ENCODE data around the gene DDC. TPM values are rescaled to one million over a fixed set of nuclear protein-coding genes. Genes with fewer than 3 reads are reported as not detected.
"Not testable (repeated sequence)": the region's sequence is repeated elsewhere in the genome, so short reads cannot be mapped to it uniquely, and the experiment has no call there.

The DDC gene
- total RNA-seq, 2 donors from 2014 or later, result 85.4 to 90.2 TPM

- intact Hi-C loops (cut with DNase I), result no loop called here
- Histone ChIP-seq H3K27ac (no peak overlapping the region), H3K9ac (ENCODE audit: low read depth in 2 of 2, low read length in 2 of 2) (no peak overlapping the region), H3K4me3 (no peak overlapping the region), H3K36me3 (no peaks in the 10 kb centered on the region), H3K4me1 (no peaks in the 10 kb centered on the region), H3K27me3 (no peaks in the 10 kb centered on the region), H3K9me3 (no peaks in the 10 kb centered on the region)
- DNase-seq, result no peak
- TF ChIP-seq CTCF (IDR thresholded peaks at IDR 0.05), result no peak
Observed at GRCh38 chr7:50580057-50580456, 14.9 kb upstream of the DDC start.

GRCh38 chr7:50578105-50578504 is 12.9 kb upstream of the DDC start:
- H3K4me1 ChIP-seq; H3K27me3 ChIP-seq; H3K36me3 ChIP-seq; H3K4me3 ChIP-seq; H3K9ac ChIP-seq (ENCODE audit: low read depth in 2 of 2, low read length in 2 of 2); intact Hi-C loops (cut with DNase I); DNase-seq; H3K9me3 ChIP-seq; H3K27ac ChIP-seq: not testable (repeated sequence)

- no peaks in the 10 kb centered on the region for H3K27me3 ChIP-seq
- no peaks in the 10 kb centered on the region for H3K9me3 ChIP-seq
- no peak for TF ChIP-seq CTCF (IDR thresholded peaks at IDR 0.05)
- H3K4me1 ChIP-seq, result no peaks in the 10 kb centered on the region
- no peak overlapping the region for H3K4me3 ChIP-seq
- intact Hi-C loops (cut with DNase I), result no loop called here
- DNase-seq, result no peak
- no peak overlapping the region for H3K9ac ChIP-seq (ENCODE audit: low read depth in 2 of 2, low read length in 2 of 2)
- no peak overlapping the region for H3K27ac ChIP-seq
- H3K36me3 ChIP-seq, result no peaks in the 10 kb centered on the region
Observed at GRCh38 chr7:50577569-50577968, 12.4 kb upstream of the DDC start.

GRCh38 chr7:50576388-50576787 is 11.2 kb upstream of the DDC start:
- H3K36me3 ChIP-seq; H3K4me3 ChIP-seq; DNase-seq; H3K9ac ChIP-seq (ENCODE audit: low read depth in 2 of 2, low read length in 2 of 2); intact Hi-C loops (cut with DNase I); H3K27ac ChIP-seq; H3K9me3 ChIP-seq; H3K4me1 ChIP-seq; H3K27me3 ChIP-seq: not testable (repeated sequence)

GRCh38 chr7:50567715-50568261 is 2.6 kb upstream of the DDC start:
- DNase-seq, result no peak
- Histone ChIP-seq H3K9me3 (no peaks in the 10 kb centered on the region), H3K4me1 (peaks cover 7% of the 10 kb centered on the region), H3K27me3 (no peaks in the 10 kb centered on the region), H3K4me3 (no peak overlapping the region), H3K36me3 (no peaks in the 10 kb centered on the region), H3K27ac (no peak overlapping the region), H3K9ac (ENCODE audit: low read depth in 2 of 2, low read length in 2 of 2) (no peak overlapping the region)
- intact Hi-C loops (cut with DNase I), result no loop called here
- TF ChIP-seq CTCF (IDR thresholded peaks at IDR 0.05), result no peak

GRCh38 chr7:50565977-50566376 is 772 bp upstream of the DDC start:
- Histone ChIP-seq H3K27me3 (no peaks in the 10 kb centered on the region), H3K36me3 (no peaks in the 10 kb centered on the region), H3K4me3 (no peak overlapping the region), H3K27ac (peak overlapping the region; percentile 65), H3K4me1 (peaks cover 7% of the 10 kb centered on the region), H3K9me3 (no peaks in the 10 kb centered on the region), H3K9ac (ENCODE audit: low read depth in 2 of 2, low read length in 2 of 2) (peak overlapping the region in 1 of 2 donors; percentile 42)
- no peak for TF ChIP-seq CTCF (IDR thresholded peaks at IDR 0.05)
- peak; percentile 52 for DNase-seq
- intact Hi-C loops (cut with DNase I), result no loop called here

Measured in colonic mucosa (tissue), 4 donors.